ENCODE measurements around the gene TMEM221. TPM values are rescaled to one million over a fixed set of nuclear protein-coding genes. Genes with fewer than 3 reads are reported as not detected.

The TMEM221 gene
- polyA plus RNA-seq, 1 donor from 2014 or later = not detected

DNA sequence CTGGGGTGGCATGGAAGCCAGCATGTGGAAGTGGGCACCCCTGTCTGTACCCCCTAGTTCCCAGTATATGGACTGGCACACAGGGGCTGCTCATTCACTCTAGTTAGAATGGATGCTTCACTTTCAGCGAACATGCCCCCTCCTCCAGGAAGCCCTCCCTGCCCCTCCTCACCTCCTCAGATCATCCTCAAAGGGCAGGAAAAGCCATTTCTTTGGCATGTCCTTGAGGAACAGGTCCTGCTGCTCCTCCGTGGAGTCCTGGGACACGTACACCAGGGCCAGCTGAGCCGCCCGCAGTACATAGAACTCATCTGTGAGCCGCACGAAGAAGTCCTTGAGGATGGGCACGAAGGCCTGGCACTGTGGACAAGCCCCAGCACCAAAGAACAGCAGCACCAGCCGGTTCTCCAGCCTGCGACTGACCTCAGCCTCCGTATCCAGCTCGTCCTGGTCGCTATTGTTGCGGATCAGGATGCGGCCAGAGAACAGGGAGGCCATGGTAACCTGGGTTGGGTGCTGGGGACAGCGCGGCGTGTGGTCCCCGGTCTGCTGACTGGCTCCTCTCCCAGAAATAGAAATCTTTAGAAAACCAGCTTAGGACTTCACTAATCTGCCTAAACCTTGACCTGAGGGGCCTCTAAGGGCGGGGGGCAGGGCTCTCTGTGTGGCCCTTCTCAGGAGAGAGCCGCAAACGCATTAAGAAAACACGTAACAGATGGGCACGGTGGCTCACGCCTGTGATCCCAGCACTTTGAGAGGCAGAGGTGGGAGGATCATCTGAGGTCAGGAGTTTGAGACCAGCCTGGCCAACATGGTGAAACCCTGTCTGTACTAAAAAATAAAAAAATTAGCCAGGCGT is 12.1 kb upstream of the TMEM221 start, which contains the start of gene NXNL1:
Gene NXNL1 (minus strand): TSS at position 555 of the 859 bp plus-strand sequence. CDS start 57 bp downstream, at position 498.
- Histone ChIP-seq H3K4me2 (ENCODE audit: low read length) (no peak within 1 kb of the TSS), H3K9me2 (ENCODE audit: insufficient read depth, low read length) (no peaks in the 10 kb centered on the region), H2AFZ (ENCODE audit: low read depth, low read length) (no peak within 1 kb of the TSS), H3K27ac (ENCODE audit: low read length) (no peak within 1 kb of the TSS), H3F3A (ENCODE audit: insufficient read depth, low read length, poor library complexity, severe bottlenecking) (no peaks in the 10 kb centered on the region), H4K20me1 (ENCODE audit: insufficient read depth) (no peaks in the 10 kb centered on the region), H3K4me3 (ENCODE audit: low read length) (no peak within 1 kb of the TSS), H3K36me3 (ENCODE audit: insufficient read depth, low read length) (no peaks in the 10 kb centered on the region), H3K9ac (ENCODE audit: low read length) (no peak within 1 kb of the TSS), H3K9me3 (ENCODE audit: low read length) (no peaks in the 10 kb centered on the region), H3K27me3 (ENCODE audit: insufficient read depth, low read depth, low read length) (peaks cover 5% of the 10 kb centered on the region), H3K79me2 (replicated peaks; ENCODE audit: insufficient read depth, low read length) (no peaks in the 10 kb centered on the region)
- no peak for TF ChIP-seq RAD21 (conservative IDR thresholded peaks at IDR 0.05)
- TF ChIP-seq, protein P1, sequence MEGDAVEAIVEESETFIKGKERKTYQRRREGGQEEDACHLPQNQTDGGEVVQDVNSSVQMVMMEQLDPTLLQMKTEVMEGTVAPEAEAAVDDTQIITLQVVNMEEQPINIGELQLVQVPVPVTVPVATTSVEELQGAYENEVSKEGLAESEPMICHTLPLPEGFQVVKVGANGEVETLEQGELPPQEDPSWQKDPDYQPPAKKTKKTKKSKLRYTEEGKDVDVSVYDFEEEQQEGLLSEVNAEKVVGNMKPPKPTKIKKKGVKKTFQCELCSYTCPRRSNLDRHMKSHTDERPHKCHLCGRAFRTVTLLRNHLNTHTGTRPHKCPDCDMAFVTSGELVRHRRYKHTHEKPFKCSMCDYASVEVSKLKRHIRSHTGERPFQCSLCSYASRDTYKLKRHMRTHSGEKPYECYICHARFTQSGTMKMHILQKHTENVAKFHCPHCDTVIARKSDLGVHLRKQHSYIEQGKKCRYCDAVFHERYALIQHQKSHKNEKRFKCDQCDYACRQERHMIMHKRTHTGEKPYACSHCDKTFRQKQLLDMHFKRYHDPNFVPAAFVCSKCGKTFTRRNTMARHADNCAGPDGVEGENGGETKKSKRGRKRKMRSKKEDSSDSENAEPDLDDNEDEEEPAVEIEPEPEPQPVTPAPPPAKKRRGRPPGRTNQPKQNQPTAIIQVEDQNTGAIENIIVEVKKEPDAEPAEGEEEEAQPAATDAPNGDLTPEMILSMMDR (IDR thresholded peaks at IDR 0.05; ENCODE audit: poor library complexity, severe bottlenecking) = no peak
- TF ChIP-seq EP300 (conservative IDR thresholded peaks at IDR 0.05; ENCODE audit: poor library complexity, severe bottlenecking) = no peak
- no peak for TF ChIP-seq REST (IDR thresholded peaks at IDR 0.05; ENCODE audit: borderline replicate concordance)
- no peak for TF ChIP-seq TAF1 (IDR thresholded peaks at IDR 0.05; ENCODE audit: low read depth)
- no peak for TF ChIP-seq MXI1 (conservative IDR thresholded peaks at IDR 0.05; ENCODE audit: poor library complexity, severe bottlenecking)
- TF ChIP-seq POLR2AphosphoS5 (IDR thresholded peaks at IDR 0.05) = no peak
- TF ChIP-seq SMC3 (conservative IDR thresholded peaks at IDR 0.05; ENCODE audit: poor library complexity) = no peak
- TF ChIP-seq EZH2 (IDR thresholded peaks at IDR 0.05; ENCODE audit: borderline replicate concordance, insufficient read depth, low read length, poor library complexity, severe bottlenecking) = no peak

GRCh38 chr19:17458970-17459369 is 10.5 kb upstream of the TMEM221 start:
- Histone ChIP-seq H3K79me2 (replicated peaks; ENCODE audit: insufficient read depth, low read length) (no peaks in the 10 kb centered on the region), H3K4me3 (ENCODE audit: low read length) (no peak overlapping the region), H3K36me3 (ENCODE audit: insufficient read depth, low read length) (no peaks in the 10 kb centered on the region), H2AFZ (ENCODE audit: low read depth, low read length) (no peak overlapping the region), H3K9me2 (ENCODE audit: insufficient read depth, low read length) (no peaks in the 10 kb centered on the region), H4K20me1 (ENCODE audit: insufficient read depth) (no peaks in the 10 kb centered on the region), H3K27ac (ENCODE audit: low read length) (no peak overlapping the region), H3K9ac (ENCODE audit: low read length) (no peak overlapping the region), H3K9me3 (ENCODE audit: low read length) (no peaks in the 10 kb centered on the region), H3K4me2 (ENCODE audit: low read length) (no peak overlapping the region), H3F3A (ENCODE audit: insufficient read depth, low read length, poor library complexity, severe bottlenecking) (no peaks in the 10 kb centered on the region), H3K27me3 (ENCODE audit: insufficient read depth, low read depth, low read length) (peaks cover 16% of the 10 kb centered on the region)
- no peak for TF ChIP-seq RAD21 (conservative IDR thresholded peaks at IDR 0.05)
- TF ChIP-seq REST (IDR thresholded peaks at IDR 0.05; ENCODE audit: borderline replicate concordance) = no peak
- TF ChIP-seq EP300 (conservative IDR thresholded peaks at IDR 0.05; ENCODE audit: poor library complexity, severe bottlenecking) = no peak
- no peak for TF ChIP-seq EZH2 (IDR thresholded peaks at IDR 0.05; ENCODE audit: borderline replicate concordance, insufficient read depth, low read length, poor library complexity, severe bottlenecking)
- no peak for TF ChIP-seq MXI1 (conservative IDR thresholded peaks at IDR 0.05; ENCODE audit: poor library complexity, severe bottlenecking)
- TF ChIP-seq, protein P1 (IDR thresholded peaks at IDR 0.05; ENCODE audit: poor library complexity, severe bottlenecking) = no peak
- TF ChIP-seq POLR2AphosphoS5 (IDR thresholded peaks at IDR 0.05) = no peak
